ENCODE measurements around the gene S100A1.

Gene S100A1

DNA sequence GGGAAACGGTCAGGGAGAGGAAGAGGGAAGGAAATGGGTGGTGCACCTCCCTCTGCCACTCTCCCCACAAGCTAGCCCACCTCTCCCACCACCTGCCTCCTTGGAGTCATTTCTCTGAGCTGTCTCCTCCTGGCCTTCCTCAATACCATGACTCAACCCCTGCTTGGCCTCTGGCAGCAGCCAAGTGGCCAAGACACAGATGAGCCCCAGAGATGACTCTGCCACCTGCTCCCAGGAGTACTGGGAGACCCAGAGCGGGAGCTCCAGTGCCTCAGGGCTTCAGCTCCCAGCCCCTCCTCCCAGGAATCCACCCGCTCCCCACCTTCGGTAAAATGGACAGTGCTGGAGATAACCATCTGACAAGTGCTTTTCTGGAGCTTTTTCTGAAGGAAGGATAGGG, 17.9 kb upstream of the S100A1 start:
- no peak overlapping the region for H3K4me3 ChIP-seq (ENCODE audit: low read length, poor library complexity, severe bottlenecking)
- no peaks in the 10 kb centered on the region for H3K9me3 ChIP-seq (ENCODE audit: insufficient read depth, low read depth, low read length)
- no peaks in the 10 kb centered on the region for H3K27me3 ChIP-seq (ENCODE audit: insufficient read depth, low read length, poor library complexity, severe bottlenecking)
- H3K36me3 ChIP-seq (ENCODE audit: insufficient read depth, low read length): no peaks in the 10 kb centered on the region
- no peaks in the 10 kb centered on the region for H3F3A ChIP-seq (ENCODE audit: low read depth)
- H2AFZ ChIP-seq (ENCODE audit: low read length): no peak overlapping the region
- no peaks in the 10 kb centered on the region for H4K20me1 ChIP-seq (ENCODE audit: insufficient read depth, low read length, poor library complexity, severe bottlenecking)
- no peaks in the 10 kb centered on the region for H3K9me2 ChIP-seq (replicated peaks; ENCODE audit: low read depth, low read length)
- H3K79me2 ChIP-seq (ENCODE audit: insufficient read depth, low read length): no peaks in the 10 kb centered on the region
- H3K4me1 ChIP-seq (ENCODE audit: insufficient read depth, low read length, poor library complexity, severe bottlenecking): no peaks in the 10 kb centered on the region
- H3K4me2 ChIP-seq (ENCODE audit: low read depth, low read length, poor library complexity, severe bottlenecking): no peak overlapping the region
- H3K9ac ChIP-seq (ENCODE audit: low read depth, low read length, poor library complexity, severe bottlenecking): no peak overlapping the region
- TF ChIP-seq, protein P1, sequence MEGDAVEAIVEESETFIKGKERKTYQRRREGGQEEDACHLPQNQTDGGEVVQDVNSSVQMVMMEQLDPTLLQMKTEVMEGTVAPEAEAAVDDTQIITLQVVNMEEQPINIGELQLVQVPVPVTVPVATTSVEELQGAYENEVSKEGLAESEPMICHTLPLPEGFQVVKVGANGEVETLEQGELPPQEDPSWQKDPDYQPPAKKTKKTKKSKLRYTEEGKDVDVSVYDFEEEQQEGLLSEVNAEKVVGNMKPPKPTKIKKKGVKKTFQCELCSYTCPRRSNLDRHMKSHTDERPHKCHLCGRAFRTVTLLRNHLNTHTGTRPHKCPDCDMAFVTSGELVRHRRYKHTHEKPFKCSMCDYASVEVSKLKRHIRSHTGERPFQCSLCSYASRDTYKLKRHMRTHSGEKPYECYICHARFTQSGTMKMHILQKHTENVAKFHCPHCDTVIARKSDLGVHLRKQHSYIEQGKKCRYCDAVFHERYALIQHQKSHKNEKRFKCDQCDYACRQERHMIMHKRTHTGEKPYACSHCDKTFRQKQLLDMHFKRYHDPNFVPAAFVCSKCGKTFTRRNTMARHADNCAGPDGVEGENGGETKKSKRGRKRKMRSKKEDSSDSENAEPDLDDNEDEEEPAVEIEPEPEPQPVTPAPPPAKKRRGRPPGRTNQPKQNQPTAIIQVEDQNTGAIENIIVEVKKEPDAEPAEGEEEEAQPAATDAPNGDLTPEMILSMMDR (conservative IDR thresholded peaks at IDR 0.05; ENCODE audit: low read length): no peak
- TF ChIP-seq EZH2phosphoT487 (IDR thresholded peaks at IDR 0.05; ENCODE audit: borderline replicate concordance): no peak

DNA sequence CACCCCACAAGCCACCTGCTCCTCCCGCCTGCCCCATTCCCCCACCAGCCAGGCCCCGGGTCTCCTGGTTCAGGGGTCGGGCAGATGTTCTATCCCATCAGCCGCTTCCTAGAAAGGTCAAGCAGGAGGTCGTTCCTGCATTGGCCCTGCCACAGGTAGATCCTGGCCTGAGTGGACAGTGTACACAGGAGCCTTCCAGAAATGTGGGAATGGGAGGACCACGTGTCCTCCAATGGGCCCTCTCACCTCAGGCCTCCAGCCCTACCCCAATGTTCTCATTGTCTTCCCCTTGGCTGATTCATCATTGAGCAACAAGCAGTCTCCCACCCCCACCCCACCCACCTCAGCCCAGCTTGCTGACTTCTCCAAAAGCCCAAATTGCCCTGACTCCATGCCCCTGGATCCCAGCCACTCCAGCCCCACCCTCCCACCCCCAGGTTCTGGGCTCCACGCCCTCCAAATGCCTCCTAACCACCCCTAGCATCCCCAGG, 17.4 kb upstream of the S100A1 start:
- H3K4me2 ChIP-seq (ENCODE audit: low read depth, low read length, poor library complexity, severe bottlenecking): no peak overlapping the region
- no peaks in the 10 kb centered on the region for H3K27me3 ChIP-seq (ENCODE audit: insufficient read depth, low read length, poor library complexity, severe bottlenecking)
- no peaks in the 10 kb centered on the region for H3K9me3 ChIP-seq (ENCODE audit: insufficient read depth, low read depth, low read length)
- no peaks in the 10 kb centered on the region for H3K9me2 ChIP-seq (replicated peaks; ENCODE audit: low read depth, low read length)
- TF ChIP-seq EZH2phosphoT487 (IDR thresholded peaks at IDR 0.05; ENCODE audit: borderline replicate concordance): no peak
- TF ChIP-seq, protein P1 (conservative IDR thresholded peaks at IDR 0.05; ENCODE audit: low read length): no peak
- H3K4me1 ChIP-seq (ENCODE audit: insufficient read depth, low read length, poor library complexity, severe bottlenecking): no peaks in the 10 kb centered on the region
- H3K79me2 ChIP-seq (ENCODE audit: insufficient read depth, low read length): no peaks in the 10 kb centered on the region
- H3K9ac ChIP-seq (ENCODE audit: low read depth, low read length, poor library complexity, severe bottlenecking): no peak overlapping the region
- no peak overlapping the region for H2AFZ ChIP-seq (ENCODE audit: low read length)
- H3F3A ChIP-seq (ENCODE audit: low read depth): no peaks in the 10 kb centered on the region
- no peaks in the 10 kb centered on the region for H3K36me3 ChIP-seq (ENCODE audit: insufficient read depth, low read length)
- no peaks in the 10 kb centered on the region for H4K20me1 ChIP-seq (ENCODE audit: insufficient read depth, low read length, poor library complexity, severe bottlenecking)
- no peak overlapping the region for H3K4me3 ChIP-seq (ENCODE audit: low read length, poor library complexity, severe bottlenecking)

DNA sequence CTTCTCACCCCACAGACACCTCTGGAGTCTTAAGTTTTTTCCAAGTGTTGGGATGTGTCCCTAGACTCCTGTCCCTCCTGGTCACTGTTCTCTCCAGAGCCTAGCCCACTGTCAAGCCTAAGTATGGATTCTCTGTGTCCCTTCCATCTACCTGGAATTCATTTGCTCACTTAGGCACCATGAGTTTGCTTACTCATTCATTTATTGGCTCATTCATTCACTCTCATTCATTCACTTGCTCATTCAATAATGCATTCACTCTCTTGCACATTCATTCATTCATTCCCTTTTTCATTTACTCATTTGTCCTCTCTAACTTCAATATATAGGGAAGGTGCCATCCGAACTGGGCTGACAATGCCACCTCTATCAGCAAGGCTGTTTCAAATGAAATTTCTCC, 16.9 kb upstream of the S100A1 start:
- Histone ChIP-seq H3K27me3 (ENCODE audit: insufficient read depth, low read length, poor library complexity, severe bottlenecking) (no peaks in the 10 kb centered on the region), H3K4me1 (ENCODE audit: insufficient read depth, low read length, poor library complexity, severe bottlenecking) (no peaks in the 10 kb centered on the region), H2AFZ (ENCODE audit: low read length) (no peak overlapping the region), H3K36me3 (ENCODE audit: insufficient read depth, low read length) (no peaks in the 10 kb centered on the region), H3K4me2 (ENCODE audit: low read depth, low read length, poor library complexity, severe bottlenecking) (no peak overlapping the region), H3K9ac (ENCODE audit: low read depth, low read length, poor library complexity, severe bottlenecking) (no peak overlapping the region), H3K4me3 (ENCODE audit: low read length, poor library complexity, severe bottlenecking) (no peak overlapping the region), H4K20me1 (ENCODE audit: insufficient read depth, low read length, poor library complexity, severe bottlenecking) (no peaks in the 10 kb centered on the region), H3K9me3 (ENCODE audit: insufficient read depth, low read depth, low read length) (no peaks in the 10 kb centered on the region), H3K9me2 (replicated peaks; ENCODE audit: low read depth, low read length) (no peaks in the 10 kb centered on the region), H3K79me2 (ENCODE audit: insufficient read depth, low read length) (no peaks in the 10 kb centered on the region), H3F3A (ENCODE audit: low read depth) (no peaks in the 10 kb centered on the region)
- no peak for TF ChIP-seq EZH2phosphoT487 (IDR thresholded peaks at IDR 0.05; ENCODE audit: borderline replicate concordance)
- TF ChIP-seq, protein P1 (conservative IDR thresholded peaks at IDR 0.05; ENCODE audit: low read length): no peak

Measured in Loucy (cell line).